ENCODE data around the gene PRRC2A.

PRRC2A gene

GRCh38 chr6:31657406-31658157 is 37.1 kb downstream of the PRRC2A start:
- peak overlapping the region; percentile 100 for H3K4me2 ChIP-seq
- H3K27ac ChIP-seq = no peak overlapping the region
- H3K9ac ChIP-seq = no peak overlapping the region; the same call in 1 of the 2 replicates
- peaks cover 15% of the 10 kb centered on the region; the same call in 1 of the 2 replicates for H4K20me1 ChIP-seq
- peaks cover 74% of the 10 kb centered on the region for H3K4me1 ChIP-seq
- no peaks in the 10 kb centered on the region for H3K9me3 ChIP-seq
- no peak overlapping the region for H3K4me3 ChIP-seq
- TF ChIP-seq Cebpa-rat (IDR thresholded peaks at IDR 0.05) = no peak
- no peaks in the 10 kb centered on the region for H3K27me3 ChIP-seq
- H3K36me3 ChIP-seq = peaks cover 45% of the 10 kb centered on the region

- Histone ChIP-seq H3K36me3 (peaks cover 49% of the 10 kb centered on the region), H3K9me3 (no peaks in the 10 kb centered on the region), H3K4me3 (no peak overlapping the region), H3K27ac (no peak overlapping the region), H3K4me1 (peaks cover 78% of the 10 kb centered on the region), H4K20me1 (peaks cover 15% of the 10 kb centered on the region; the same call in 1 of the 2 replicates), H3K9ac (peak overlapping the region; percentile 91), H3K27me3 (no peaks in the 10 kb centered on the region), H3K4me2 (peak overlapping the region; percentile 100)
- no peak for TF ChIP-seq Cebpa-rat (IDR thresholded peaks at IDR 0.05)
These were observed 37.7 kb downstream of the PRRC2A start for GRCh38 chr6:31658158-31658688.

GRCh38 chr6:31658983-31659648 is 38.6 kb downstream of the PRRC2A start:
- H3K36me3 ChIP-seq = peaks cover 49% of the 10 kb centered on the region
- peak overlapping the region; percentile 100 for H3K4me2 ChIP-seq
- H3K27ac ChIP-seq = peak overlapping the region; percentile 90
- no peak for TF ChIP-seq Cebpa-rat (IDR thresholded peaks at IDR 0.05)
- no peaks in the 10 kb centered on the region for H3K9me3 ChIP-seq
- H4K20me1 ChIP-seq = peaks cover 15% of the 10 kb centered on the region; the same call in 1 of the 2 replicates
- H3K4me1 ChIP-seq = peaks cover 81% of the 10 kb centered on the region
- peak overlapping the region; percentile 79 for H3K4me3 ChIP-seq
- H3K9ac ChIP-seq = peak overlapping the region; percentile 91
- H3K27me3 ChIP-seq = no peaks in the 10 kb centered on the region

- H4K20me1 ChIP-seq = peaks cover 15% of the 10 kb centered on the region; the same call in 1 of the 2 replicates
- H3K4me1 ChIP-seq = peaks cover 77% of the 10 kb centered on the region
- peak overlapping the region; percentile 100 for H3K4me2 ChIP-seq
- H3K36me3 ChIP-seq = peaks cover 49% of the 10 kb centered on the region
- peak overlapping the region; percentile 91 for H3K9ac ChIP-seq
- peak overlapping the region; percentile 90 for H3K27ac ChIP-seq
- no peaks in the 10 kb centered on the region for H3K9me3 ChIP-seq
- no peak for TF ChIP-seq Cebpa-rat (IDR thresholded peaks at IDR 0.05)
- peak overlapping the region; percentile 79 for H3K4me3 ChIP-seq
- H3K27me3 ChIP-seq = no peaks in the 10 kb centered on the region
These were observed 39.3 kb downstream of the PRRC2A start for GRCh38 chr6:31659649-31660380.

DNA sequence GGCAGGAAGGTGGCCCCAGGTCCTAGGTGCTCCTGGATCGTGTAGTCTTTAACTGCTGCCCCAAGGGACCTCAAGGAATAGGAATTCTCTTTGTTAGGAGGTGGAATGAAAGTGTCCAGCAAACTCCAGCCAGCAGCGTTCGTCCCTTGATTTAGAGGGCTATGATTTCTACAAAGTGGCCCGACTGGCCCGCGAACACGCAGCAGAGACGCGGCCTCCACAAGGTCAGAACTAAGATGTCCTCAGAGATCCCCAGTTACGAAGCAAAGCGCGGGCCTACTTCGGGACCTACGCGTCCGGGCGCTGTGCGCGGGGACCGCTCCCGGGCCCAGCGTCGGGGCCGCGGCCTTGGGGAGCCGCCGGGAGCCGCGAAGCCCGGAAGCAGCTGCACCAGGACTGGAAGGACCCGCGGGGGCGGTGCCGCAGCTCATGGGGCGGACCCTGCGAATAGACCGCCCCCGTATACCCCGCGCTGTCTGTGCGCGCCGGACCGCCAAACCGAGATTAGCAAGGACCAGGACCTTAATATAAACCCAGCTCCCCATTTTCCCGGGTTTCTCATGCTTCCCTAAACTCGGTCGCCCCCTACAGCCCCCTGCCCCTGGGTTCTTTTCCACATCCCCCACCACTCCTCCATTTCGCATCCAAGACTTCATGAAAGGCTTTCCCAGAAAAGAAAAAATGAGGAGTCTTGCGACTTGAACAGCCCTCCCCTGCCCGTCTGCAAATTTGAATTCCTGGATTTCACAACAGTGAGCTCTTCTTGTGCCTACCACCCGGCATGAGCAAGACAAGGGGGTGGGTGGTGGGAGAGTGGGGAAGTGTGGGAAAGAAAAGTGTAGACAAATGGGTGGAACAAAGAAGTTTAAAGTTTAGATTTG is 40.1 kb downstream of the PRRC2A start, which contains the start of gene C6orf47:
Gene C6orf47 (minus strand): TSS at position 398 of the 881 bp plus-strand sequence. CDS start 831 bp downstream, outside the sequence.
- Histone ChIP-seq H3K4me1 (peaks cover 69% of the 10 kb centered on the region), H3K9ac (peak within 1 kb of the TSS; percentile 91), H3K36me3 (peaks cover 41% of the 10 kb centered on the region), H3K4me2 (peak within 1 kb of the TSS; percentile 100), H3K4me3 (peak within 1 kb of the TSS; percentile 79), H3K27me3 (no peaks in the 10 kb centered on the region), H4K20me1 (peaks cover 15% of the 10 kb centered on the region; the same call in 1 of the 2 replicates), H3K9me3 (no peaks in the 10 kb centered on the region), H3K27ac (peak within 1 kb of the TSS; percentile 90)
- TF ChIP-seq Cebpa-rat (IDR thresholded peaks at IDR 0.05) = no peak

- TF ChIP-seq Cebpa-rat (IDR thresholded peaks at IDR 0.05) = no peak
- H3K9me3 ChIP-seq = no peaks in the 10 kb centered on the region
- H3K4me1 ChIP-seq = peaks cover 66% of the 10 kb centered on the region
- H3K27me3 ChIP-seq = no peaks in the 10 kb centered on the region
- H3K9ac ChIP-seq = peak overlapping the region; percentile 91
- peaks cover 33% of the 10 kb centered on the region for H3K36me3 ChIP-seq
- H4K20me1 ChIP-seq = peaks cover 15% of the 10 kb centered on the region; the same call in 1 of the 2 replicates
- H3K27ac ChIP-seq = peak overlapping the region; percentile 90
- peak overlapping the region; percentile 100 for H3K4me2 ChIP-seq
- peak overlapping the region; percentile 79 for H3K4me3 ChIP-seq
These were observed 41.0 kb downstream of the PRRC2A start for GRCh38 chr6:31661262-31662123.

GRCh38 chr6:31662124-31662723 is 41.7 kb downstream of the PRRC2A start:
- no peak for TF ChIP-seq Cebpa-rat (IDR thresholded peaks at IDR 0.05)
- Histone ChIP-seq H3K9me3 (no peaks in the 10 kb centered on the region), H3K4me1 (peaks cover 73% of the 10 kb centered on the region), H3K4me3 (no peak overlapping the region), H3K36me3 (peaks cover 33% of the 10 kb centered on the region), H3K27ac (0 out of 2 replicates have a peak overlapping the region, but pooled peaks have one; percentile 16), H3K4me2 (peak overlapping the region; percentile 100), H4K20me1 (peaks cover 15% of the 10 kb centered on the region; the same call in 1 of the 2 replicates), H3K27me3 (no peaks in the 10 kb centered on the region), H3K9ac (peak overlapping the region; percentile 91; the same call in 1 of the 2 replicates)

Data from BLaER1 (cell line).